Omental fat pad (tissue), 4 donors: ENCODE measurements around the gene OAS3. TPM values are rescaled to one million over a fixed set of nuclear protein-coding genes. Genes with fewer than 3 reads are reported as not detected.
A peak's percentile ranks its signal among the peaks of the same experiment; 100 is the strongest.

ENCODE experiments used
- ATAC-seq: fragments of 150-250 bp; one replicate; pipeline ENCODE4 v1.9.1; 2016; ENCODE audit warnings: mild to moderate bottlenecking, moderate library complexity; ENCODE audit not compliant: low FRiP score
- DNase-seq: peaks from one replicate; pipeline ENCODE4 v3.0.0-alpha.2; 2019; ENCODE audit warnings: low spot score
- CTCF ChIP-seq, 3 donors: fragments of 450-650 bp; IDR thresholded peaks; one replicate each; pipeline ENCODE4 v1.5.1; 2016 to 2017; ENCODE audit warnings: antibody characterized with exemption in 3 of 3, mild to moderate bottlenecking in 3 of 3, moderate library complexity in 2 of 3
- total RNA-seq, 4 donors: library from RNA; depleted of rRNA; stranded (reverse); fragments of >200 nt; gene quantifications; one replicate each; pipeline ENCODE4 v1.1.0, GENCODE V29; 2016

OAS3 gene
- total RNA-seq, result 10 to 100 TPM in 3 of 4 donors, 1 to 10 TPM in 1; 5.8 to 46.3 (median 17.7) TPM

GRCh38 chr12:112937741-112938719 is at the start of gene OAS3:
OAS3 (plus strand) TSS chr12:112938474; CDS start chr12:112938531, 57 bp downstream.
- DNase-seq (peak; percentile 71), ATAC-seq (peak; percentile 91)
- no peak for TF ChIP-seq CTCF (IDR thresholded peaks at IDR 0.05)

- ATAC-seq (no peak), DNase-seq (no peak)
- no peak for TF ChIP-seq CTCF (IDR thresholded peaks at IDR 0.05)
These were observed 46.9 kb upstream of the OAS3 start for GRCh38 chr12:112891093-112892024.

- ATAC-seq, result no peak
- DNase-seq, result no peak
- no peak for TF ChIP-seq CTCF (IDR thresholded peaks at IDR 0.05)
These were observed 45.4 kb upstream of the OAS3 start for GRCh38 chr12:112892856-112893255.

GRCh38 chr12:112894128-112894527 is 44.1 kb upstream of the OAS3 start:
- no peak for TF ChIP-seq CTCF (IDR thresholded peaks at IDR 0.05)
- DNase-seq (no peak), ATAC-seq (no peak)

GRCh38 chr12:112898380-112898779 is 39.9 kb upstream of the OAS3 start:
- DNase-seq, result no peak
- ATAC-seq, result no peak
- no peak for TF ChIP-seq CTCF (IDR thresholded peaks at IDR 0.05)

- DNase-seq (no peak), ATAC-seq (no peak)
- TF ChIP-seq CTCF (IDR thresholded peaks at IDR 0.05), result no peak
These were observed 37.8 kb upstream of the OAS3 start for GRCh38 chr12:112900298-112901145.
